Measurements from ENCODE around the gene HCFC1. TPM values are rescaled to one million over a fixed set of nuclear protein-coding genes. Genes with fewer than 3 reads are reported as not detected.

HCFC1 gene
- polyA plus RNA-seq, 2 of the 4 experiments (the other 2 are of a cell fraction) = 4.4 to 33.3 TPM

- TF ChIP-seq, protein P1, sequence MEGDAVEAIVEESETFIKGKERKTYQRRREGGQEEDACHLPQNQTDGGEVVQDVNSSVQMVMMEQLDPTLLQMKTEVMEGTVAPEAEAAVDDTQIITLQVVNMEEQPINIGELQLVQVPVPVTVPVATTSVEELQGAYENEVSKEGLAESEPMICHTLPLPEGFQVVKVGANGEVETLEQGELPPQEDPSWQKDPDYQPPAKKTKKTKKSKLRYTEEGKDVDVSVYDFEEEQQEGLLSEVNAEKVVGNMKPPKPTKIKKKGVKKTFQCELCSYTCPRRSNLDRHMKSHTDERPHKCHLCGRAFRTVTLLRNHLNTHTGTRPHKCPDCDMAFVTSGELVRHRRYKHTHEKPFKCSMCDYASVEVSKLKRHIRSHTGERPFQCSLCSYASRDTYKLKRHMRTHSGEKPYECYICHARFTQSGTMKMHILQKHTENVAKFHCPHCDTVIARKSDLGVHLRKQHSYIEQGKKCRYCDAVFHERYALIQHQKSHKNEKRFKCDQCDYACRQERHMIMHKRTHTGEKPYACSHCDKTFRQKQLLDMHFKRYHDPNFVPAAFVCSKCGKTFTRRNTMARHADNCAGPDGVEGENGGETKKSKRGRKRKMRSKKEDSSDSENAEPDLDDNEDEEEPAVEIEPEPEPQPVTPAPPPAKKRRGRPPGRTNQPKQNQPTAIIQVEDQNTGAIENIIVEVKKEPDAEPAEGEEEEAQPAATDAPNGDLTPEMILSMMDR (IDR thresholded peaks at IDR 0.05) = peak; percentile 26
- peak; percentile 45; the same call in 1 of the 2 replicates for TF ChIP-seq BHLHE40 (IDR thresholded peaks at IDR 0.05; ENCODE audit: low read depth, low read length)
These were observed 43.5 kb downstream of the HCFC1 start (continued) for GRCh38 chrX:153927922-153928760.

GRCh38 chrX:153927672-153927921, 44.0 kb downstream of the HCFC1 start:
- DNase-seq (ENCODE audit: low read depth in 1 of 2, low spot score in 1 of 2) = peak in 1 of 2 experiments; percentile 15
- Histone ChIP-seq H3K27ac (peak overlapping the region; percentile 96 to 99), H3K9me3 (no peaks in the 10 kb centered on the region), H3K4me1 (peaks cover 14% of the 10 kb centered on the region), H3K4me2 (peak overlapping the region; percentile 93), H3K4me3 (peak overlapping the region; percentile 84)
- ChIA-PET CTCF (interaction anchor here (0.9 to 25.1 kb wide), 6 partner anchors 12 to 986 kb away, joined by 3 to 363 read pairs (median 4); partner anchors contain the start of gene RENBP), POLR2A (interaction anchor here (1.0 to 1.6 kb wide), 5 partner anchors 21 to 986 kb away, joined by 4 to 12 read pairs (median 4); partner anchors contain the start of genes IDH3G and SSR4)
- TF ChIP-seq ZFP36 (IDR thresholded peaks at IDR 0.05; ENCODE audit: borderline replicate concordance, partially characterized antibody) (no peak), ELK1 (IDR thresholded peaks at IDR 0.05; ENCODE audit: low read depth, low read length) (no peak), HMGXB4 (CRISPR knock-in tag; IDR thresholded peaks at IDR 0.05; ENCODE audit: borderline replicate concordance) (no peak), NR3C1 (IDR thresholded peaks at IDR 0.05) (no peak), KDM5A (IDR thresholded peaks at IDR 0.05) (no peak), CBX8 (IDR thresholded peaks at IDR 0.05) (no peak), POLR2AphosphoS2 (conservative IDR thresholded peaks at IDR 0.05; ENCODE audit: low read length) (no peak), HDAC2 (IDR thresholded peaks at IDR 0.05) (no peak)
- TF ChIP-seq, protein P2, sequence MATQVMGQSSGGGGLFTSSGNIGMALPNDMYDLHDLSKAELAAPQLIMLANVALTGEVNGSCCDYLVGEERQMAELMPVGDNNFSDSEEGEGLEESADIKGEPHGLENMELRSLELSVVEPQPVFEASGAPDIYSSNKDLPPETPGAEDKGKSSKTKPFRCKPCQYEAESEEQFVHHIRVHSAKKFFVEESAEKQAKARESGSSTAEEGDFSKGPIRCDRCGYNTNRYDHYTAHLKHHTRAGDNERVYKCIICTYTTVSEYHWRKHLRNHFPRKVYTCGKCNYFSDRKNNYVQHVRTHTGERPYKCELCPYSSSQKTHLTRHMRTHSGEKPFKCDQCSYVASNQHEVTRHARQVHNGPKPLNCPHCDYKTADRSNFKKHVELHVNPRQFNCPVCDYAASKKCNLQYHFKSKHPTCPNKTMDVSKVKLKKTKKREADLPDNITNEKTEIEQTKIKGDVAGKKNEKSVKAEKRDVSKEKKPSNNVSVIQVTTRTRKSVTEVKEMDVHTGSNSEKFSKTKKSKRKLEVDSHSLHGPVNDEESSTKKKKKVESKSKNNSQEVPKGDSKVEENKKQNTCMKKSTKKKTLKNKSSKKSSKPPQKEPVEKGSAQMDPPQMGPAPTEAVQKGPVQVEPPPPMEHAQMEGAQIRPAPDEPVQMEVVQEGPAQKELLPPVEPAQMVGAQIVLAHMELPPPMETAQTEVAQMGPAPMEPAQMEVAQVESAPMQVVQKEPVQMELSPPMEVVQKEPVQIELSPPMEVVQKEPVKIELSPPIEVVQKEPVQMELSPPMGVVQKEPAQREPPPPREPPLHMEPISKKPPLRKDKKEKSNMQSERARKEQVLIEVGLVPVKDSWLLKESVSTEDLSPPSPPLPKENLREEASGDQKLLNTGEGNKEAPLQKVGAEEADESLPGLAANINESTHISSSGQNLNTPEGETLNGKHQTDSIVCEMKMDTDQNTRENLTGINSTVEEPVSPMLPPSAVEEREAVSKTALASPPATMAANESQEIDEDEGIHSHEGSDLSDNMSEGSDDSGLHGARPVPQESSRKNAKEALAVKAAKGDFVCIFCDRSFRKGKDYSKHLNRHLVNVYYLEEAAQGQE (IDR thresholded peaks at IDR 0.05) = no peak
- no peak for FAIRE-seq
- 0% methylated on average over 5 of the region's 8 CpGs for WGBS (ENCODE audit: missing lambda C conversion rate)
- peak; percentile 1 to 17; a peak in 4 of 6 replicates for ATAC-seq

Measured in A549 (cell line).